GM12878 (cell line): ENCODE results near the gene METAP1D.

Source experiments
- ATF3 ChIP-seq: IDR thresholded peaks from 2 replicates; pipeline ENCODE4 v1.6.1; 2011; ENCODE audit warnings: low read depth, mild to moderate bottlenecking, low read length, moderate library complexity, borderline replicate concordance; ENCODE audit errors: extremely low read depth
- EZH2 ChIP-seq: IDR thresholded peaks from 2 replicates; pipeline ENCODE4 v1.6.1; 2012; ENCODE audit warnings: low read depth, mild to moderate bottlenecking, control low read depth, inconsistent platforms, low read length, borderline replicate concordance; ENCODE audit not compliant: control insufficient read depth
- SUZ12 ChIP-seq: fragments of 200-600 bp; sonication (generic); IDR thresholded peaks from one replicate; pipeline ENCODE4 v1.6.1; 2018; ENCODE audit warnings: antibody characterized with exemption, mild to moderate bottlenecking; ENCODE audit not compliant: unreplicated experiment
- TCF7 ChIP-seq: IDR thresholded peaks from 2 replicates; pipeline ENCODE4 v1.6.1; 2014; ENCODE audit warnings: antibody characterized with exemption, borderline replicate concordance
- ZNF24 ChIP-seq: fragments of 450-650 bp; IDR thresholded peaks from 2 replicates; pipeline ENCODE4 v1.6.1; 2017; ENCODE audit warnings: antibody characterized with exemption, mild to moderate bottlenecking
- TF ChIP-seq, protein P1 (sequence below), 3 experiments: IDR thresholded peaks in 2 of 3; conservative IDR thresholded peaks in 1 of 3; 2 replicates each; pipeline ENCODE4 v1.5.1; 2011; ENCODE audit warnings: low read depth in 3 of 3, low read length in 3 of 3, mild to moderate bottlenecking in 3 of 3, control low read depth in 2 of 3, moderate library complexity in 2 of 3, inconsistent platforms in 1 of 3, mixed read lengths in 1 of 3; ENCODE audit not compliant: control insufficient read depth in 2 of 3, insufficient read depth in 1 of 3; ENCODE audit errors: extremely low read depth in 1 of 3

DNA sequence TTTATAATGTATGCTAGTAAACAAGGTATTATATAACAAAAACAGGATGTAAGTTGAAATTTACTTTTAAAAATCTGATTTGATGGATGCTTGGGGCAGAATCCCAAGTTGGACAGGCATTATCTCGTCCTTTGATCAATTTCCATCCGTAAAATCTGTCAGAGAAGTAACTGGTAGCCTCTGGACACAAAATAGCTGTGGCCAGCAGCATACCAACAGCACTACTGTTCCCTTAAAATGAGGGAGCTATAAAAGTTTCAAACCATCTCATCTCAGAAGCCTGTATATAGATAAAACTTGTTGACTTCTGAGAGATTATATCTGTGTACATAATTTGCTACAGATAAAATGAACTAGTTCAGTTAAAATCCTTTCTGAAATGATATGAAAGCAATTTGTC is 14.7 kb upstream of the METAP1D start:
- TF ChIP-seq TCF7 (no peak), ZNF24 (no peak), SUZ12 (no peak), EZH2 (no peak), ATF3 (no peak)
- TF ChIP-seq, protein P1, sequence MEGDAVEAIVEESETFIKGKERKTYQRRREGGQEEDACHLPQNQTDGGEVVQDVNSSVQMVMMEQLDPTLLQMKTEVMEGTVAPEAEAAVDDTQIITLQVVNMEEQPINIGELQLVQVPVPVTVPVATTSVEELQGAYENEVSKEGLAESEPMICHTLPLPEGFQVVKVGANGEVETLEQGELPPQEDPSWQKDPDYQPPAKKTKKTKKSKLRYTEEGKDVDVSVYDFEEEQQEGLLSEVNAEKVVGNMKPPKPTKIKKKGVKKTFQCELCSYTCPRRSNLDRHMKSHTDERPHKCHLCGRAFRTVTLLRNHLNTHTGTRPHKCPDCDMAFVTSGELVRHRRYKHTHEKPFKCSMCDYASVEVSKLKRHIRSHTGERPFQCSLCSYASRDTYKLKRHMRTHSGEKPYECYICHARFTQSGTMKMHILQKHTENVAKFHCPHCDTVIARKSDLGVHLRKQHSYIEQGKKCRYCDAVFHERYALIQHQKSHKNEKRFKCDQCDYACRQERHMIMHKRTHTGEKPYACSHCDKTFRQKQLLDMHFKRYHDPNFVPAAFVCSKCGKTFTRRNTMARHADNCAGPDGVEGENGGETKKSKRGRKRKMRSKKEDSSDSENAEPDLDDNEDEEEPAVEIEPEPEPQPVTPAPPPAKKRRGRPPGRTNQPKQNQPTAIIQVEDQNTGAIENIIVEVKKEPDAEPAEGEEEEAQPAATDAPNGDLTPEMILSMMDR (IDR thresholded peaks at IDR 0.05 in 2 of 3, conservative IDR thresholded peaks at IDR 0.05 in 1 of 3; ENCODE audit: control insufficient read depth in 2 of 3, extremely low read depth in 1 of 3, insufficient read depth in 1 of 3, low read depth in 3 of 3, low read length in 3 of 3), result no peak
